Measurements from ENCODE around the gene CLIC6. TPM values are rescaled to one million over a fixed set of nuclear protein-coding genes. Genes with fewer than 3 reads are reported as not detected.
A peak's percentile ranks its signal among the peaks of the same experiment; 100 is the strongest.

The CLIC6 gene
- total RNA-seq, 4 donors from 2014 or later, result 3.9 to 23.9 (median 8.0) TPM

GRCh38 chr21:34625030-34625593 is 43.7 kb upstream of the CLIC6 start:
- TF ChIP-seq POLR2A (IDR thresholded peaks at IDR 0.05) (no peak), CTCF (IDR thresholded peaks at IDR 0.05) (no peak)
- no peaks in the 10 kb centered on the region for H3K36me3 ChIP-seq
- DNase-seq, result no peak
- no peaks in the 10 kb centered on the region for H3K4me1 ChIP-seq
- H3K27ac ChIP-seq, result no peak overlapping the region
- WGBS, 2 donors, result 67 to 75% methylated on average over 6 of the region's 6 CpGs
- no peaks in the 10 kb centered on the region for H3K9me3 ChIP-seq
- no peaks in the 10 kb centered on the region for H3K27me3 ChIP-seq
- intact Hi-C loops (cut with DNase I), result no loop called here
- H3K4me3 ChIP-seq (replicated peaks in 1 of 3), result no peak overlapping the region

GRCh38 chr21:34626131-34626530 is 42.7 kb upstream of the CLIC6 start:
- Histone ChIP-seq H3K27ac (no peak overlapping the region), H3K4me3 (replicated peaks in 1 of 3) (no peak overlapping the region), H3K36me3 (no peaks in the 10 kb centered on the region), H3K9me3 (no peaks in the 10 kb centered on the region), H3K4me1 (no peaks in the 10 kb centered on the region), H3K27me3 (no peaks in the 10 kb centered on the region)
- no peak for TF ChIP-seq CTCF (IDR thresholded peaks at IDR 0.05)
- intact Hi-C loops (cut with DNase I), result no loop called here
- DNase-seq, result no peak
- WGBS, 2 donors, result 79 to 86% methylated on average over 8 of the region's 8 CpGs

- no peak for TF ChIP-seq POLR2A (IDR thresholded peaks at IDR 0.05)
- peak; percentile 42 to 87 (median 79) for TF ChIP-seq CTCF (IDR thresholded peaks at IDR 0.05)
- Histone ChIP-seq H3K9me3 (no peaks in the 10 kb centered on the region), H3K36me3 (no peaks in the 10 kb centered on the region), H3K27ac (no peak overlapping the region), H3K4me3 (replicated peaks in 1 of 3) (no peak overlapping the region), H3K27me3 (no peaks in the 10 kb centered on the region), H3K4me1 (no peaks in the 10 kb centered on the region)
- peak in 1 of 2 donors; percentile 12 for DNase-seq
- intact Hi-C loops (cut with DNase I), result no loop called here
- 7% methylated on average over 6 of the region's 6 CpGs for WGBS, 2 donors
Observed at GRCh38 chr21:34630536-34631143, 38.2 kb upstream of the CLIC6 start.

GRCh38 chr21:34632498-34632897 is 36.3 kb upstream of the CLIC6 start:
- no peaks in the 10 kb centered on the region for H3K4me1 ChIP-seq
- no peaks in the 10 kb centered on the region for H3K36me3 ChIP-seq
- H3K9me3 ChIP-seq, result no peaks in the 10 kb centered on the region
- intact Hi-C loops (cut with DNase I), result no loop called here
- H3K27me3 ChIP-seq, result no peaks in the 10 kb centered on the region
- H3K4me3 ChIP-seq (replicated peaks in 1 of 3), result no peak overlapping the region
- no peak for TF ChIP-seq POLR2A (IDR thresholded peaks at IDR 0.05)
- TF ChIP-seq CTCF (IDR thresholded peaks at IDR 0.05), result no peak
- WGBS, 2 donors, result 80 to 87% methylated on average over 4 of the region's 4 CpGs
- no peak for DNase-seq
- H3K27ac ChIP-seq, result no peak overlapping the region

- TF ChIP-seq CTCF (IDR thresholded peaks at IDR 0.05) (no peak), POLR2A (IDR thresholded peaks at IDR 0.05) (no peak)
- Histone ChIP-seq H3K4me1 (no peaks in the 10 kb centered on the region), H3K9me3 (no peaks in the 10 kb centered on the region), H3K27me3 (no peaks in the 10 kb centered on the region), H3K36me3 (no peaks in the 10 kb centered on the region), H3K4me3 (replicated peaks in 1 of 3) (no peak overlapping the region), H3K27ac (no peak overlapping the region)
- WGBS, 2 donors, result 75 to 85% methylated on average over 2 to 3 of the region's 3 CpGs
- intact Hi-C loops (cut with DNase I), result no loop called here
- no peak for DNase-seq
Observed at GRCh38 chr21:34635307-34635706, 33.5 kb upstream of the CLIC6 start.
